Osteoblast (primary cell): Measurements from ENCODE around the gene TF. TPM values are rescaled to one million over a fixed set of nuclear protein-coding genes. Genes with fewer than 3 reads are reported as not detected.
"Not testable (repeated sequence)": the region's sequence is repeated elsewhere in the genome, so short reads cannot be mapped to it uniquely, and the experiment has no call there.

Experiments
- DNase-seq: peaks from one replicate; pipeline ENCODE4 v3.0.0; 2011; ENCODE audit warnings: low spot score, mixed read lengths; ENCODE audit not compliant: insufficient read length; ENCODE audit errors: missing footprints
- H2AFZ ChIP-seq: 2 replicates; pipeline ENCODE4 v1.6.0; 2011; ENCODE audit warnings: mild to moderate bottlenecking, low read length
- H3K27ac ChIP-seq: 2 replicates; pipeline ENCODE4 v1.5.1; 2011; ENCODE audit warnings: mild to moderate bottlenecking, low read depth, low read length, moderate library complexity
- H3K27me3 ChIP-seq: 2 replicates; pipeline ENCODE4 v1.6.0; 2012; ENCODE audit warnings: mild to moderate bottlenecking, control low read depth, inconsistent platforms, low read length, moderate library complexity; ENCODE audit not compliant: insufficient read depth
- H3K36me3 ChIP-seq: 2 replicates; pipeline ENCODE4 v1.5.1; 2011; ENCODE audit warnings: mild to moderate bottlenecking, low read length, control low read depth, moderate library complexity; ENCODE audit not compliant: insufficient read depth
- H3K4me1 ChIP-seq: 2 replicates; pipeline ENCODE4 v1.5.1; 2011; ENCODE audit warnings: mild to moderate bottlenecking, low read length, control low read depth, moderate library complexity; ENCODE audit not compliant: insufficient read depth
- H3K4me2 ChIP-seq: 2 replicates; pipeline ENCODE4 v1.6.0; 2011; ENCODE audit warnings: mild to moderate bottlenecking, low read length; ENCODE audit not compliant: insufficient read depth
- H3K4me3 ChIP-seq: fragments of 200-600 bp; sonication (generic); 3 replicates; pipeline ENCODE4 v1.5.1; 2012; ENCODE audit warnings: mild to moderate bottlenecking, low read length, inconsistent platforms; ENCODE audit not compliant: insufficient read depth
- H3K79me2 ChIP-seq: 2 replicates; pipeline ENCODE4 v1.6.0; 2012; ENCODE audit warnings: mild to moderate bottlenecking, low read length, control low read depth, inconsistent platforms; ENCODE audit not compliant: insufficient read depth
- H3K9me3 ChIP-seq: 2 replicates; pipeline ENCODE4 v1.5.1; 2011; ENCODE audit warnings: low read depth, low read length, control low read depth
- H4K20me1 ChIP-seq: 2 replicates; pipeline ENCODE4 v1.6.0; 2012; ENCODE audit warnings: mild to moderate bottlenecking, low read length, control low read depth; ENCODE audit not compliant: insufficient read depth
- total RNA-seq: library from RNA; depleted of rRNA; stranded (reverse); fragments of >200 nt; gene quantifications from 2 replicates; pipeline ENCODE4 v1.2.3, GENCODE V29; 2012
- TF ChIP-seq, protein P1 (sequence below): IDR thresholded peaks from 2 replicates; pipeline ENCODE4 v1.5.1; 2011; ENCODE audit warnings: mild to moderate bottlenecking, low read depth, low read length, moderate library complexity; ENCODE audit errors: extremely low read depth

TF gene
- total RNA-seq, 1 donor, result 0.36 TPM

DNA sequence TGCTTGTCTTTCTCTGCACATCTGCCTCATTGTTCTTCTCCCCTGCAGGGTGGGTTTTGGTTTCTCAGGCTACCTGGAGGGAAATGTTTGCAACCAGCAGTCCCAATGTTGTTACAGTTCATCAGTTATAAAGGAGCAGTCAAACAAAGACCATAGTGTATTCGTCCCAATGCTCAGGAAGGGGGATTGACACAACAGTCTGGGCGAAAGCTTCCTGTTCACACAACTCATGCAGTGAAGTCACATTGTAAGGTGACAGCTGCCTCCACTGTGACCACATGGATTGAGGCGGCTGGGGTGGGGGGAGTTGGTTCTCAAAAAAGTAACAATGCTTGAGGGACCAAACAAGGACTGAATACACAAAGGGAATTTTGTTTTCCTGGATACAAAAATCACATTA lies 28.8 kb upstream of the TF start:
- Histone ChIP-seq H2AFZ (no peak overlapping the region), H3K79me2 (no peaks in the 10 kb centered on the region), H3K4me1 (no peaks in the 10 kb centered on the region), H4K20me1 (no peaks in the 10 kb centered on the region), H3K4me3 (no peak overlapping the region), H3K4me2 (no peak overlapping the region), H3K27ac (no peak overlapping the region), H3K36me3 (no peaks in the 10 kb centered on the region), H3K27me3 (no peaks in the 10 kb centered on the region), H3K9me3 (no peaks in the 10 kb centered on the region)
- DNase-seq, result no peak
- TF ChIP-seq, protein P1, sequence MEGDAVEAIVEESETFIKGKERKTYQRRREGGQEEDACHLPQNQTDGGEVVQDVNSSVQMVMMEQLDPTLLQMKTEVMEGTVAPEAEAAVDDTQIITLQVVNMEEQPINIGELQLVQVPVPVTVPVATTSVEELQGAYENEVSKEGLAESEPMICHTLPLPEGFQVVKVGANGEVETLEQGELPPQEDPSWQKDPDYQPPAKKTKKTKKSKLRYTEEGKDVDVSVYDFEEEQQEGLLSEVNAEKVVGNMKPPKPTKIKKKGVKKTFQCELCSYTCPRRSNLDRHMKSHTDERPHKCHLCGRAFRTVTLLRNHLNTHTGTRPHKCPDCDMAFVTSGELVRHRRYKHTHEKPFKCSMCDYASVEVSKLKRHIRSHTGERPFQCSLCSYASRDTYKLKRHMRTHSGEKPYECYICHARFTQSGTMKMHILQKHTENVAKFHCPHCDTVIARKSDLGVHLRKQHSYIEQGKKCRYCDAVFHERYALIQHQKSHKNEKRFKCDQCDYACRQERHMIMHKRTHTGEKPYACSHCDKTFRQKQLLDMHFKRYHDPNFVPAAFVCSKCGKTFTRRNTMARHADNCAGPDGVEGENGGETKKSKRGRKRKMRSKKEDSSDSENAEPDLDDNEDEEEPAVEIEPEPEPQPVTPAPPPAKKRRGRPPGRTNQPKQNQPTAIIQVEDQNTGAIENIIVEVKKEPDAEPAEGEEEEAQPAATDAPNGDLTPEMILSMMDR, result no peak

GRCh38 chr3:133722935-133723334 lies 23.3 kb upstream of the TF start:
- H3K4me3 ChIP-seq, result no peak overlapping the region
- H3K4me2 ChIP-seq, result no peak overlapping the region
- DNase-seq, result no peak

GRCh38 chr3:133730993-133731392 lies 15.2 kb upstream of the TF start:
- Histone ChIP-seq H3K4me3 (no peak overlapping the region), H4K20me1 (no peaks in the 10 kb centered on the region), H3K4me2 (no peak overlapping the region), H3K4me1 (no peaks in the 10 kb centered on the region), H3K27ac (no peak overlapping the region), H3K27me3 (no peaks in the 10 kb centered on the region), H2AFZ (no peak overlapping the region), H3K9me3 (no peaks in the 10 kb centered on the region), H3K36me3 (no peaks in the 10 kb centered on the region), H3K79me2 (no peaks in the 10 kb centered on the region)
- no peak for DNase-seq
- TF ChIP-seq, protein P1, result no peak

More at GRCh38 chr3:133722935-133723334, 23.3 kb upstream of the TF start:
- Histone ChIP-seq H3K36me3 (no peaks in the 10 kb centered on the region), H4K20me1 (no peaks in the 10 kb centered on the region), H3K27ac (no peak overlapping the region), H3K27me3 (no peaks in the 10 kb centered on the region), H3K9me3 (no peaks in the 10 kb centered on the region), H3K4me1 (no peaks in the 10 kb centered on the region), H2AFZ (no peak overlapping the region), H3K79me2 (no peaks in the 10 kb centered on the region)
- TF ChIP-seq, protein P1, result no peak

DNA sequence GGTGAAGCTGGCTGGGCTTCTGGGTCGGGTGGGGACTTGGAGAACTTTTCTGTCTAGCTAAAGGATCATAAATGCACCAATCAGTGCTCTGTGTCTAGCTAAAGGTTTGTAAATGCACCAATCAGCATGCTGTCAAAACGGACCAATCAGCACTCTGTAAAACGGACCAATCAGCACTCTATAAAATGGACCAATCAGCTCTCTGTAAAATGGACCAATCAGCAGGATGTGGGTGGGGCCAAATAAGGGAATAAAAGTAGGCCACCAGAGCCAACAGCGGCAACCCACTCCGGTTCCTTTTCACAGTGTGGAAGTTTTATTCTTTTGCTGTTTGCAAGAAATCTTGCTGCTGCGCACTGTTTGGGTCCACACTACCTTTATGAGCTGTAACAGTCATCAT lies 14.0 kb upstream of the TF start:
- H3K9me3 ChIP-seq, H4K20me1 ChIP-seq, DNase-seq, H3K36me3 ChIP-seq, H3K27me3 ChIP-seq, H3K4me1 ChIP-seq, H2AFZ ChIP-seq, H3K4me2 ChIP-seq, H3K4me3 ChIP-seq, H3K79me2 ChIP-seq, H3K27ac ChIP-seq: not testable (repeated sequence)

DNA sequence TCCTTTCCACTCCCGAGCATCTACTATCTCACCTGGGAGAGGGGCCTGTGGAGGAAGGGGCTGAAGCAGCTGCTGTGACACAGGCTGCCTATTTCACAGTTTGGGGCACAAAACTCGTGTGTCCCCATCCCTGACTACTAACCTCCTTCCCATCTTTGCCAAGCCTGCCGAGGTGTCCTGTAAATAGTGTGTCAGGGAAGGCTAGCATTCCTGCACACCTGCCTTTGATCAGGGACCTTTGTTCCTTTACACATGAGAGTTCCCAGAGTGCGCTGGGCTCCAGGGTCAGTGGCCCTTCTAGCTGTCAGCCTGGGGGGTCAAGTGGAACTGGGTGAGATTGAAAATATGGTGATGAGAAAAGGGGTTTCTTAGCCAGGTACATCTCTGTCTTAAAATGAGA lies 13.0 kb upstream of the TF start:
- no peaks in the 10 kb centered on the region for H4K20me1 ChIP-seq
- no peaks in the 10 kb centered on the region for H3K27me3 ChIP-seq
- H3K4me2 ChIP-seq, result no peak overlapping the region
- H3K9me3 ChIP-seq, result no peaks in the 10 kb centered on the region
- no peaks in the 10 kb centered on the region for H3K79me2 ChIP-seq
- no peaks in the 10 kb centered on the region for H3K4me1 ChIP-seq
- no peak overlapping the region for H3K4me3 ChIP-seq
- no peak overlapping the region for H2AFZ ChIP-seq
- no peak for DNase-seq
- H3K27ac ChIP-seq, result no peak overlapping the region
- no peaks in the 10 kb centered on the region for H3K36me3 ChIP-seq
- TF ChIP-seq, protein P1, result no peak
